ENCODE measurements around the gene PEX10.

The PEX10 gene

DNA sequence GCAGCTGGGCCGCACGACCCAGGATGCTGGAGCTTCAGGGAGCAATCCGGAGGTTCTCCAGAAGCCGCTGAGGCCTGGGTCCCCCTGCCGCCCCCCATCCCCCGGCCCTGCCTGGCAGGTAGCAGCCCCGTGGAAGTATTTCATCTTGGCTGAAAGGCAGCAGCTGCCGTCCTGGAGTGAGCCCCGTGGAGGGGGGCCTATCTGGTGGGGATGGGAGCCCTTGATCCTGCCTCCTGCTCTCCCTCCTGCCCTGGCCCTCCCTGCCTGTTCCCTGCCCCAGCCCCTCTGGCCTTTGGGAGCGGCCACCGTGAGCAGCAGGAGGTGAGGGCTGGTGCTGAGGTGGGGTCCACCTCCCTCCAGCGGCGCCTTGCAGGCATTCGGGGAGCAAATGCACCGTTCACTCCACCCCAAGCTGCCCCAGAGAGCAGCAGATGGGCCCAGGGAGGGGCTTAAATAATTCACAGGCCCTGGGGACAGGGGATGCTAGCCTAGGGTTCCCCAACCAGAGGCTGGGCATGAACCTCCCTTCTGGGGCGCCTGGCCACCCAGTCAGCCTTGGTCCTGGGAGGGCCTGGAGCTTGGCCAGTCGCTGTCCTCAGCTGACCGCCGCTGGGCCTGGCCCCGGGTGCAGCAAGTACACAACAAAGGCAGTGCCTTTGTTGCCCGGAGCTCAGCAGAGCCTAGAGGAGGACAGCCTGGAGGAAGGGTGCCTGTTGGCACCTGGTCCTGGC is 40.0 kb upstream of the PEX10 start:
- H3K27me3 ChIP-seq (ENCODE audit: insufficient read depth, low read length, poor library complexity, severe bottlenecking), result no peaks in the 10 kb centered on the region
- H4K20me1 ChIP-seq (ENCODE audit: insufficient read depth, low read length, poor library complexity, severe bottlenecking), result no peaks in the 10 kb centered on the region
- H3K4me1 ChIP-seq (ENCODE audit: insufficient read depth, low read length, poor library complexity, severe bottlenecking), result no peaks in the 10 kb centered on the region
- no peak overlapping the region for H3K4me2 ChIP-seq (ENCODE audit: low read depth, low read length, poor library complexity, severe bottlenecking)
- H3K9ac ChIP-seq (ENCODE audit: low read depth, low read length, poor library complexity, severe bottlenecking), result no peak overlapping the region
- H3K36me3 ChIP-seq (ENCODE audit: insufficient read depth, low read length), result no peaks in the 10 kb centered on the region
- no peaks in the 10 kb centered on the region for H3K79me2 ChIP-seq (ENCODE audit: insufficient read depth, low read length)
- no peaks in the 10 kb centered on the region for H3K9me2 ChIP-seq (replicated peaks; ENCODE audit: low read depth, low read length)
- TF ChIP-seq CTCF (conservative IDR thresholded peaks at IDR 0.05; ENCODE audit: low read length), result no peak
- no peak for TF ChIP-seq EZH2phosphoT487 (IDR thresholded peaks at IDR 0.05; ENCODE audit: borderline replicate concordance)
- H3F3A ChIP-seq (ENCODE audit: low read depth), result no peaks in the 10 kb centered on the region
- H3K9me3 ChIP-seq (ENCODE audit: insufficient read depth, low read depth, low read length), result no peaks in the 10 kb centered on the region
- H3K4me3 ChIP-seq (ENCODE audit: low read length, poor library complexity, severe bottlenecking), result no peak overlapping the region
- H2AFZ ChIP-seq (ENCODE audit: low read length), result no peak overlapping the region

DNA sequence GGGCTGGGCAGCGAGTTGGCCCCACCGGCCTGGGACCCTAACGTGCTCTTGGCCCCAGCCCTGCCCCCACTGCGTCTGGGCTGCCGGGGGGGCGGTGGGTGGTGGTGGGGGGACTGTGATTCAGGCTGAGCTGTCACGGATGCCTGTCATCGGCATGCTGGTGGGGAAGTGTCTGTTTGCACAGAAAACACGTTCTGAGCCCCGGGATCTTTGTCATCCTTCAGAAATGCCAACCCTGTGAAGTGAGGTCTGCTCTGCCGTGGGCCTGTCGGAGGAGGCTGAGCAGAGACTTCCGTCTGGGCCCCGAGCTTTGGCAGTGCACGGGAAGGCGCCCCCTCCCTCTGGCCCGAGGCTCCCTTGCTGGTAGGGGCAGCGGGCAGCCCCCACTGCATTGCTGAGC is 39.4 kb upstream of the PEX10 start:
- Histone ChIP-seq H3K4me3 (ENCODE audit: low read length, poor library complexity, severe bottlenecking) (no peak overlapping the region), H3F3A (ENCODE audit: low read depth) (no peaks in the 10 kb centered on the region), H3K4me1 (ENCODE audit: insufficient read depth, low read length, poor library complexity, severe bottlenecking) (no peaks in the 10 kb centered on the region), H3K4me2 (ENCODE audit: low read depth, low read length, poor library complexity, severe bottlenecking) (no peak overlapping the region), H2AFZ (ENCODE audit: low read length) (no peak overlapping the region), H3K9ac (ENCODE audit: low read depth, low read length, poor library complexity, severe bottlenecking) (no peak overlapping the region), H3K9me2 (replicated peaks; ENCODE audit: low read depth, low read length) (no peaks in the 10 kb centered on the region), H3K36me3 (ENCODE audit: insufficient read depth, low read length) (no peaks in the 10 kb centered on the region), H3K79me2 (ENCODE audit: insufficient read depth, low read length) (no peaks in the 10 kb centered on the region), H3K9me3 (ENCODE audit: insufficient read depth, low read depth, low read length) (no peaks in the 10 kb centered on the region), H4K20me1 (ENCODE audit: insufficient read depth, low read length, poor library complexity, severe bottlenecking) (no peaks in the 10 kb centered on the region), H3K27me3 (ENCODE audit: insufficient read depth, low read length, poor library complexity, severe bottlenecking) (no peaks in the 10 kb centered on the region)
- TF ChIP-seq EZH2phosphoT487 (IDR thresholded peaks at IDR 0.05; ENCODE audit: borderline replicate concordance), result no peak

GRCh38 chr1:2449636-2450454 is 37.5 kb upstream of the PEX10 start:
- Histone ChIP-seq H4K20me1 (ENCODE audit: insufficient read depth, low read length, poor library complexity, severe bottlenecking) (no peaks in the 10 kb centered on the region), H3K27me3 (ENCODE audit: insufficient read depth, low read length, poor library complexity, severe bottlenecking) (no peaks in the 10 kb centered on the region), H3F3A (ENCODE audit: low read depth) (no peaks in the 10 kb centered on the region), H3K36me3 (ENCODE audit: insufficient read depth, low read length) (no peaks in the 10 kb centered on the region), H3K9ac (ENCODE audit: low read depth, low read length, poor library complexity, severe bottlenecking) (no peak overlapping the region), H3K79me2 (ENCODE audit: insufficient read depth, low read length) (no peaks in the 10 kb centered on the region), H3K4me3 (ENCODE audit: low read length, poor library complexity, severe bottlenecking) (no peak overlapping the region), H3K4me1 (ENCODE audit: insufficient read depth, low read length, poor library complexity, severe bottlenecking) (no peaks in the 10 kb centered on the region), H3K9me3 (ENCODE audit: insufficient read depth, low read depth, low read length) (no peaks in the 10 kb centered on the region), H3K9me2 (replicated peaks; ENCODE audit: low read depth, low read length) (no peaks in the 10 kb centered on the region), H2AFZ (ENCODE audit: low read length) (no peak overlapping the region), H3K4me2 (ENCODE audit: low read depth, low read length, poor library complexity, severe bottlenecking) (no peak overlapping the region)
- TF ChIP-seq CTCF (conservative IDR thresholded peaks at IDR 0.05; ENCODE audit: low read length), result no peak
- TF ChIP-seq EZH2phosphoT487 (IDR thresholded peaks at IDR 0.05; ENCODE audit: borderline replicate concordance), result no peak

Measured in Loucy (cell line).